SK-N-MC (cell line): Measurements from ENCODE around the gene KIAA1755.

ENCODE experiments used
- EZH2 ChIP-seq: fragments of 200-600 bp; sonication (generic); IDR thresholded peaks from one replicate; pipeline ENCODE4 v1.6.1; 2017; ENCODE audit warnings: antibody characterized with exemption
- POLR2AphosphoS5 ChIP-seq: IDR thresholded peaks from 2 replicates; pipeline ENCODE4 v1.6.1; 2012; ENCODE audit warnings: mild to moderate bottlenecking, low read depth, low read length, borderline replicate concordance

DNA sequence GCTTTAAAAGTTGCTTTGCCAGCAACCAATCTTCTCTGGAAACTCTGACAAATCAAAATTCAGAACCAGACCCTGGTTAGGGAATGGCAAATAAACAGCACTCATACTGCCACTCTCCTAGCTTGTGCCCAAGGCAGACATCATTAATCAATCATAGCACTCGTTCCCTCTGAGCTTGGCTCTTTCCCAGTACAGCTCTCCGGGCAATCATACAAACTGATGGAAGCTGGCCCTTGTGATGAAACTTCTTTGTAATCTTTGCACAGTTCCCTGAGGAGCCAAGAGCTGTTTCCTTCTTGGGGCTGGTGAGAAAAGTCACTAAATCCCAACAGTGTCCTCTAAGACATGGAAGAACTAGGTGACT lies 34.7 kb downstream of the KIAA1755 start:
- no peak for TF ChIP-seq POLR2AphosphoS5
- no peak for TF ChIP-seq EZH2
